GM18951 (cell line): ENCODE measurements around the gene RBP5.

Experiments used
- POLR2A ChIP-seq: IDR thresholded peaks from 4 replicates; pipeline ENCODE4 v1.6.1; 2011; ENCODE audit warnings: mild to moderate bottlenecking; ENCODE audit not compliant: insufficient read length, insufficient read depth; ENCODE audit errors: extremely low read depth
- in situ Hi-C: fragments of 300-500 bp; cut with MboI; formaldehyde crosslinking; loops from one replicate; pipeline ENCODE4 v1.12.0; 2022; ENCODE audit warnings: low sequenced_read_pairs, mixed read lengths, inconsistent platforms; ENCODE audit not compliant: unreplicated experiment

The RBP5 gene, protein sequence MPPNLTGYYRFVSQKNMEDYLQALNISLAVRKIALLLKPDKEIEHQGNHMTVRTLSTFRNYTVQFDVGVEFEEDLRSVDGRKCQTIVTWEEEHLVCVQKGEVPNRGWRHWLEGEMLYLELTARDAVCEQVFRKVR

DNA sequence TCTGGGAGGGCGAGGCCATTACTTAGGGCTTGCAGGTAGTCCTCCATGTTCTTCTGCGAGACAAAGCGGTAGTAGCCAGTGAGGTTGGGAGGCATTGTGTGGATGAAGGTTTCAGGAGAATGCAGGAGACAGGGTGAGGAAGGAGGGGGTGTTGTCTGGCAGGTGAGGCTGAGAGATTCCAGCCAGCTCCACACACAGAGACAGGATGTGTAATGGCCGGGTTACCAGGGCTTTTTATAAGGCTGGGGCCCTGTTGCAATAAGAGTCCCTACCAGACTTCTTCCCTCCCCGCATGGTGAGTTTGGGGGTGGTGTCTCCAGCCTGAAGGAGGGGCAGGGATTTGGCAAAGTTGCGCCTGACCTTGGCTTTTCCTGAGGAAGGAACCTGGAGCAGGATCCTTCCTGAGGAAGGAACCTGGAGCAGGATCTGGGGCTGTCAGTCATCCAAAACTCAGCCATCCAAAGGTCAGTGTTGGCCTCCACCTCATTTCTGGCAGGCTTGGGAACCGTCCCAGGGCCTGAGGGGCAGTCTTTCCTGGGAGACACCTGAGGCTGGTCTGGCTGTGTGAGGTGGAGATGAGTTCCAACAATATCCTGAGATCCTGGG, at the start of gene RBP5:
Gene RBP5 (minus strand): TSS at position 209 of the 606 bp plus-strand sequence. CDS start 114 bp downstream, at position 95.
- TF ChIP-seq POLR2A = no peak
- in situ Hi-C loops = no loop called here

DNA sequence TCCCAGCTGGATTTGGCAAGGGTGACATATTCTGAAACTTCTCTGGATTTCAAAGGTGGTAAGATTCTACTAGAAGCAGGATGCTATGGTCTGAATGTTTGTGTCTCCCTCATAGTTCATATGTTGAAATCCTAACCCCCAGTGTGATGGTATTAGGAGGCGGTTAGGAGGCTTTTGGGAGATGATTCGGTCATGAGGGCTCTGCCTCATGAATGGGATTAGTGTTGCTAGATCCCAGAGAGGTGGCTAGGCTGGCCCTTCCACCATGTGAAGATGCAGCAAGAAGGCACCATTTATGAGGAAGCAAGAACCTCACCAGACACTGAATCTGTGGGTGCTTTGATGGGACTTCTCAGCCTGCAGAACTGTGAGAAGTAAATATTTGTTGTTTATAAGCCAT, 49.8 kb upstream of the RBP5 start:
- TF ChIP-seq POLR2A = no peak
- in situ Hi-C loops = no loop called here

DNA sequence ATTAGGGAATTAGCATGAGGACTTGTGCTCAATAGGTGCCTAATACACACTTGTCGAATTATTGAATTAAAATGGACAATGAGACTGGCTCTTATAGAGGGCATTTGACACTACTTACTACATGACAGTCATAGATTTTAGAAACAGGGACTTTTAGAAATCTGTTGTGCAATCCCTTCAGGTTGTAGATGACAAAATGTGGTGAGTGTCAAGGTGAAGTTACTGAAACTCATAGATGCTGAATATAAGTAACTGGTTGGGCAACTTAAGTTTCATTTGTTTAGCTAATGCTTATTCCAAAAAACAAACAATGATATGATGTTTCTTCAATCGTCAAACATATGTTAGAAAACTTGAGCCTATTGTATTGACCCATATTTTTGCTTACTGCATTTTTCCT, 47.9 kb upstream of the RBP5 start:
- in situ Hi-C loops = no loop called here
- no peak for TF ChIP-seq POLR2A

DNA sequence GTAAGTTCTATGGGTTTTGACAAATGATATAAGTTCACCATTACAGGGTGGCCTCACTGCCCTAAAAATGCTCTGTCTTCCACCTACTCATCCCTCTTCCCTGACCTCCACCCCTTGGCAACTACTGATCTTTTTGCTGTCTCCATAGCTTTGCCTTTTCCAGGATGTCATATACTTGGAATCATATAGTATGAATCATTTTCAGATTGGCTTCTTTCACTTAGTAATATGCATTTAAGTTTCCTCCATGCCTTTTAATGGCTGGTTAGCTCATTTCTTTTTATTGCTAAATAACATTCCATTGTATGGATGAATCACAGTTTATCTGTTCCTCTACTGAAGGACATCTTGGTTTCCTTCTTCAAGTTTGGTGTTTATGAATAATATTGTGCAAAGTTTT, 46.8 kb upstream of the RBP5 start:
- in situ Hi-C loops = no loop called here
- no peak for TF ChIP-seq POLR2A

DNA sequence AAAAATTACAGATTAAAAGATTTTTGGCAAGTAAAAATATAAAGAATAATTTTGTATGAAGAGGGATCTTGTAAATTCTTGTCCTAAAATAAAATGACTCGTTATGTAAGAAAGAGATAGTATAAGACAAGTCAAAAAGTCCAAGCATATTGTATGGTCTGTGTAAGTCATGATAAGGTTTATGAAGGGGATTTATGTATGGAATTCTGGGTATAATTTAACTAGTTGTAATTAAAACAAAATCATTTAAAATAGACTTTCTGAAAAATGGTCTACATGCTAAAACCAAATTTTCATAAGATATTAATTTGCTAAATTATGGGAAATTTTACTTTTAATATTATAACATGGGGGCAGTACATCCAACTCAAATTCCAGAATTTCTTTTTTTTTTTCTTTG, 43.2 kb upstream of the RBP5 start:
- in situ Hi-C loops = no loop called here
- TF ChIP-seq POLR2A = no peak

DNA sequence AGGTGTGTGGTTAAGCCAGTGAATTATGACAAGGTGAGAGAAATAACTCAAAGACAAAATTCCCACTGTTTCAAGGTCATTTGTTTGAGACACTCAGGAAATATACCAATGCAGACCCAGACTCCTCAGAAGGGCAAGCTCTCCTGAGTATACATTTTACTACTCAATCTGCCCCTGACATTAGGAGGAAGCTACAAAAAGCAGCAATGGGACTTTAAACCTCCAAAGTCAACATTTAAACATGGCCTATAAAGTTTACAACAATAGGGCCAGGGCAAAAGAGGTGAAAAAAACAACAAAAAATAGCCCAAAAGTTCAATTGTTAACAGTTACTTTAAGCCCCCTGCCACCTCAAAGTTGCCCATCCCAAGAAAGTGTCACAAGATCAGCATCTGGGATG, 41.3 kb upstream of the RBP5 start:
- no peak for TF ChIP-seq POLR2A
- in situ Hi-C loops = no loop called here

DNA sequence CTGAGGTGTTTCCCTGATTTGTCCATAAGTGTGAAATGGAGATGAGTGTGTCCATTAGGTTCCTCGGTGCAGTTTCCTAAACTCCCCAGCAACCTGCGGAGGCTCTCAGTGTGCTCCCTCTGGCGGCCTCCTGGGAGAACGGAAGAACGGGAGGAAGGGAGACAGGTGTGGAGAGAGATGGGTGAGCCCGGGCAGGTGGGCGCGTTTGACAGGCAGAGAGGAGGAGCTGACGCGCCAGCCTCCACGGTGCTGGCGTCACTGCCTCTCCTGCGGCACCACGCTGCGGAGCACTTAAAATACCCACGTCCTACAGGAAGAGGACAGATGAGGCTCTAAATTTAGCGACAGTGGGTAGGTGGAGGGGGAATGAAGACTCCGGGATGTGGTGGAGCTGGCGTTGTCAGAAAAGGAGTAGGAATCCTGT, 34.0 kb upstream of the RBP5 start:
- in situ Hi-C loops = no loop called here
- no peak for TF ChIP-seq POLR2A

DNA sequence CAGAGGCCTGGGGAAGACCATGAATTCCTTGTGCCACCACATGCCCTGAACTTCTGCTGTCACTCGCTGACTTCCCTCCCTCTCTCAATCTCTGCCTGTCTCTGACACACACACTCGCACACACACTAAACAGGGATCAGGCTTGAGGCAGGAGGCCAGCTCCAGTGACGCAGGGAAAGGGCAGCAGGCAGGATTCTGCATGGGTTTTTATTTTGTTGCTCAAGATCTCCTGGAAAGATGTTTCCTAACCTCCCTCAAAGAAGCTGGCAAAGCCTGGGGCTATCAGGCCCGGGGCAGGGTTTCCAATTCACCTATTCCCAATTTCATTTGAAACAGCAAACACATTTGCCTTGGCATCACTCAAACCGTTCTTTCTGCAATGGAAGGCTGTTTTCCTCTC, 33.1 kb upstream of the RBP5 start:
- in situ Hi-C loops = no loop called here
- no peak for TF ChIP-seq POLR2A

DNA sequence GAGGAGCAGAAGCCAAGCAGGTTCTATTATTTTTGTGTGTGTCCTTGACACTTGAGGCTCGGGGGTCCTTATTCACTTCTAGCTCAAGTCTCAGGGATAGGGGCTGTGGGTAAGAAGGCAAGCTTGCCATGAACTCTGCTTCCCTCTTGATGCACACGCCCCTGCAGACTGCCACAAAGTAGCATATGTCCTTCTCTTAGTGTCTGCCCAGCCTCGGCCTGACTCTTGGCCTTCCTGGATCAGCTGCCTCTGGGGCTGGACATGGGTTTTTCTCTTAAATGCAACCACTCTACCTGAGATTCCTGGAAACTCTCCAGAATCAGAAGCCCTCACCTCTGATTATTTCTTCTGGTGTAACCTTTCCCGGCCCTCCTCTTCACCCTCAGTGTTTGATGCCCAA, 32.6 kb upstream of the RBP5 start:
- in situ Hi-C loops = no loop called here
- TF ChIP-seq POLR2A = no peak

DNA sequence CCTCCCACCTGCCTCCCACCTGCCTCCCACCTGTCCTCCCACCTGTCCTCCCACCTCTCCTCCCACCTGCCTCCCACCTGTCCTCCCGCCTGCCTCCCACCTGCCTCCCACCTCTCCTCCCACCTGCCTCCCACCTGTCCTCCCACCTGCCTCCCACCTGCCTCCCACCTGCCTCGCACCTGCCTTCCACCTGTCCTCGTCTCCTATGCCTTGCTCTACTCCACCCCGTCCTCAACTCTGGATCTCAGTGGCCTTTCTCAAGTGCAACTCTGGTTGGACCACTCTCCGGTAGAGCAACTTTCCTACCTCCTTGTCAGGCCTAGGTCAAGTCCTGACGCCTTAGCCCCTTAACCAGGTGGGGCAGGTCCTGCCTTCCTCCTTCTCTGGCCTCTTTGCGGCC, 31.5 kb upstream of the RBP5 start:
- no peak for TF ChIP-seq POLR2A
- in situ Hi-C loops = no loop called here

DNA sequence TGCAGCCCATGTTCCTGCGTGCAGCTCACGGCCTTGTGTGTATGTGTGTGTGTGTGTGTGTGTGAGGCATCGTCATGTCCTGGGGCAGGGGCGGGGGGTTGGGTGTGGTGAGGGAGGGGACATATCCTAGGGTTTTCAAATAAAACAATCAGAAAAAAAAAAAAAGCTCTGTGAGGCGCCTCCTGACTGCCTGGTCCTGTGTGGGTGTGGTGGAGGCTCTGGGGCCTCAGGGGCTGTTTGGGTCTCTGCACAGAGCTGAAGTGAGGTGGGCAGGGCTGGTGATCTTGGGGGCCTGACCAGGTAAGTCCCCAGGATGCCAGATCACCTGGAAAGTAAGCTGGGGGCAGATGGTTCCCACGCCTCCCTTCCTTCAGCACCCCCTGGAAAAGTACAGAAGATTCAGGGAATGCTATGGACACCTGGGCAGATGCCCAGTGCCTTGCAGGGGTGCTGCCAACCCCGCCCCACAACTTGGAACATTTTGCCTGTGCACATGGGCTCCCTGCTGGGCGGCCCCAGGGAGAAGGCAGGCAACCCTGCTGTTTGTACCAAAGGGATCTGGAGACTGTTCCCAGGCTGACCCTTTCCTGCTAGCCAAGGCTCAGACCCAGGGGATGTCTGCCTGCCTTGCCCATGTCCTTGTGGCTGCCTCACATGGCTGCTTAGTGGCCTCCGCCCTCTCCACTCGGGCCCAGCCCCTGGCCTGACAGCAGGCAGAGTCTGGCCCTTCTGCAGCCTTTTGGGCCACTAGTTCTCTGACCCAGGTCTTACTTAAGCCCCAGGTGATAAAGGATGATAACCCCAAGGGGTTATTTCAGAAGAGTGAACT, 30.3 kb upstream of the RBP5 start:
- TF ChIP-seq POLR2A = no peak
- in situ Hi-C loops = no loop called here

DNA sequence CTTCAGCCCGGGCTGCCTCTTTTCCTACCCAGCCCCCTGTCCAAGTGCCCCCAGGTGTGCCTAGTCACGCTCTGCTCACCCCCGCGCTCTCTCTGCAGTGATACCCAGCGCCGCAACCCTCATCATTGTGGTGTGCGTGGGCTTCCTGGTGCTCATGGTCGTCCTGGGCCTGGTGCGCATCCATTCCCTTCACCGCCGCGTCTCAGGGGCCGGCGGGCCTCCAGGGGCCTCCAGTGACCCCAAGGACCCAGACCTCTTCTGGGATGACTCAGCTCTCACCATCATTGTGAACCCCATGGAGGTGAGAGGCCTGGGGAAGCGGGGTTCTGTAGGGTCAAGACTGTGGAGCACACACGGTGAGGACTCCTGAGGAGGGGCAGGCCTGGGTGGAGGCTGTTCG, 28.7 kb upstream of the RBP5 start:
- no peak for TF ChIP-seq POLR2A
- in situ Hi-C loops = no loop called here

DNA sequence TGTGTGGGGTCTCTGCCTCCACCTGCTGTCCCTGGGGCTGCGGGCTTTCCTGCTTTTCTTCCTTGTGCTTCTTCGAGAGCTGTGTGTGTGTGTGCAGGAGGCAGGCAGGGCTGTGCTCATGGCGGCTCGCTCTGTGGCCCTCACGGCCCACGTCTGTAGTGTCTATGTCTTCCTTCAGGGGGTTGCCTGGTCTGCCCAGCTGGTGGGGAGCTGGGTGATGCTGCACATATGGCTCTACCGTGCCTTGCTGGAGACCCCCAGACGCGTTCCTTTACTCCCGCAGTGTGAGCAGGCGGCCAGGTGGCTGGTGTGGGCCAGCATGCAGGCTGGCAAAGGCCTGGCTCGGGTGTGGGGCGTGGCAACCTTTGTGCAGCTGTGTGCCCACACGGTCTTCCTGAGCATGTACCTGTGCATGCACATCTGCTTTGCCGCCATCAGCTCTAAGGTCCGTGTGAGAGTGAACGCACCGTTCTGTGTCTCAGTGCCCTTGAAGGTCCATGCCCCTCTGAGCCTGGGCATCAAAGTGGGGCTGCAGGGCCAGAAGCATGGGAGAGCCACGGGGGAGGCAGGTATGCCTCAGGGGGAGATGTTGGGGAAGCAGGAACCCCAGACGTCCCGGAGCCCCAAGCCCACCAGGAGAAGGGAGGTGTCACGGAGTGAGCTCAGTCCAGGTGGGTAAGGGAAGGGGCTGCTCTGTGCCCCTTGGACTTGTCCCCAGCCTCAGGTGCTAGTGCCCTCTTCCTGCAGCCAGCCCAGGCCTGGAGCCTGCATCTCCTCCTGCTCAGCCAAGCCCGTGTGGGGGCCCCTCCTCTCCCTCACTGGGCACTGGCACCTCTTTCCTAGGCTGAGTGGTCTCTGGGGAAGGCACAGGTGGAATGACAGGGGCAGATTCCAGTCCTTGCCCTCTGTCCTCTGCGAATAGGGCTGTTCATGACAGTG, 27.8 kb upstream of the RBP5 start:
- TF ChIP-seq POLR2A = no peak
- in situ Hi-C loops = no loop called here

DNA sequence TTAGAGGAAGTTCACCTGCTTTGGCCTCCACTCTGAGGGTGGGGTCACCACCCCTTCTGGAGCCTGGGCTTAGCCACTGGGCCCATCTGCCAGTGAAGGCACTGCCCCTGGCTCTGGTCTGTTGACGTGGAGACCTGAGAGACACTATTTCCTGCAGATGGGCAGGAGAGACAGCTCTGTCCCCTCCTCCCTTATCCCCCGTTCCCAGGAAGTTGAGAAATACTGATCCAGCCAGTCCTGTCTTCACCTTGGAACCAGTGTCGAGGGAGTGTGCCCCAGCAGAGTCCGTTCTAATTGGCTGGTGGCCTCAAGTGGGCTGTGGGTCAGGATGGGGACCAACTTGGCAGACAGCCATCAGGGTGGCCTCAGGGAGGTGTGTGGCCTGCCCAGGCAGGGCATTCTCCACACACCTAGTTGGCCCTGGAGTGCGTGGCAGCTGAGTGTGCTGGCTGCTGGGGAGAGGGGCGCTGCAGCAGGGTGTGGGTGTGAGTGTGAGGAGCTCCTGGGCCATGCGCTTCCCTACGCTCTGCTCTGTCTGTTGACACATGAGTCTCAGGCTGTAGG, 26.9 kb upstream of the RBP5 start:
- in situ Hi-C loops = no loop called here
- no peak for TF ChIP-seq POLR2A
